Uterus (tissue), 4 donors: ENCODE data around the gene MAPKAPK2. TPM values are rescaled to one million over a fixed set of nuclear protein-coding genes. Genes with fewer than 3 reads are reported as not detected.

Source experiments
- DNase-seq, 2 donors: peaks; one replicate each; pipeline ENCODE4 v3.0.0-alpha.2; 2019 to 2020
- H3K27ac ChIP-seq, 2 donors: fragments of 200-600 bp; sonication (generic); 1 replicate in 1 of 2; 2 replicates in 1 of 2; pipeline ENCODE4 v1.5.1; 2016 to 2018
- H3K27me3 ChIP-seq, 2 donors: fragments of 200-600 bp; sonication (generic); one replicate each; pipeline ENCODE4 v1.5.1; 2018 to 2019; ENCODE audit warnings: control low read depth in 1 of 2
- H3K36me3 ChIP-seq, 2 donors: fragments of 200-600 bp; sonication (generic); one replicate each; pipeline ENCODE4 v1.5.1; 2019; ENCODE audit warnings: control low read depth in 1 of 2
- H3K4me1 ChIP-seq, 2 donors: fragments of 200-600 bp; sonication (generic); one replicate each; pipeline ENCODE4 v1.5.1; 2018 to 2019; ENCODE audit warnings: control low read depth in 1 of 2
- H3K4me3 ChIP-seq, 2 donors: fragments of 200-600 bp; sonication (generic); 1 replicate in 1 of 2; 2 replicates in 1 of 2; pipeline ENCODE4 v1.5.1; 2018 to 2019; ENCODE audit warnings: mild to moderate bottlenecking in 1 of 2
- H3K9me3 ChIP-seq, 2 donors: fragments of 200-600 bp; sonication (generic); one replicate each; pipeline ENCODE4 v1.5.1; 2019; ENCODE audit warnings: control low read depth in 1 of 2
- CTCF ChIP-seq, 4 experiments: fragments of 200-600 bp in 2 of 4; fragments of 450-650 bp in 2 of 4; sonication (generic) in 2 of 4; IDR thresholded peaks; one replicate each; pipeline ENCODE4 v1.5.1; 2016 to 2019; ENCODE audit warnings: antibody characterized with exemption in 4 of 4, mild to moderate bottlenecking in 2 of 4, moderate library complexity in 1 of 4
- POLR2A ChIP-seq, 2 donors: fragments of 450-650 bp; IDR thresholded peaks; one replicate each; pipeline ENCODE4 v1.6.1; 2016; ENCODE audit warnings: antibody characterized with exemption in 2 of 2, mild to moderate bottlenecking in 1 of 2, moderate library complexity in 1 of 2
- intact Hi-C: fragments of 100-400 bp; cut with DNase I; formaldehyde crosslinking; loops from one replicate; pipeline ENCODE4 v1.15.1; 2023; ENCODE audit warnings: low total_unique reads
- total RNA-seq, 4 donors: library from RNA; depleted of rRNA in 3 of 4; stranded (reverse); fragments of >200 nt in 3 of 4; gene quantifications; one replicate each; pipeline versions ENCODE4 v1.1.0 to v1.2.4, GENCODE V29; 2014 to 2023
- donor health status: DM: yes; HTN: yes; CAD: no.

The MAPKAPK2 gene
- total RNA-seq, 4 donors from 2014 or later = 17.1 to 89.2 (median 27.4) TPM

- no peak overlapping the region for H3K27ac ChIP-seq
- H3K4me3 ChIP-seq = no peak overlapping the region
- H3K27me3 ChIP-seq = no peaks in the 10 kb centered on the region
- TF ChIP-seq POLR2A (IDR thresholded peaks at IDR 0.05) (no peak), CTCF (IDR thresholded peaks at IDR 0.05) (no peak)
- no peak for DNase-seq
- H3K4me1 ChIP-seq = no peaks in the 10 kb centered on the region
- H3K36me3 ChIP-seq = no peaks in the 10 kb centered on the region
- no peaks in the 10 kb centered on the region for H3K9me3 ChIP-seq
- intact Hi-C loops = no loop called here
Observed at GRCh38 chr1:206768472-206769303, 84.0 kb downstream of the MAPKAPK2 start.

GRCh38 chr1:206769304-206769731, 84.6 kb downstream of the MAPKAPK2 start:
- no peaks in the 10 kb centered on the region for H3K27me3 ChIP-seq
- no peaks in the 10 kb centered on the region for H3K9me3 ChIP-seq
- TF ChIP-seq CTCF (IDR thresholded peaks at IDR 0.05) (no peak), POLR2A (IDR thresholded peaks at IDR 0.05) (no peak)
- H3K36me3 ChIP-seq = no peaks in the 10 kb centered on the region
- no peak overlapping the region for H3K27ac ChIP-seq
- no peak overlapping the region for H3K4me3 ChIP-seq
- intact Hi-C loops = no loop called here
- DNase-seq = no peak
- no peaks in the 10 kb centered on the region for H3K4me1 ChIP-seq

DNA sequence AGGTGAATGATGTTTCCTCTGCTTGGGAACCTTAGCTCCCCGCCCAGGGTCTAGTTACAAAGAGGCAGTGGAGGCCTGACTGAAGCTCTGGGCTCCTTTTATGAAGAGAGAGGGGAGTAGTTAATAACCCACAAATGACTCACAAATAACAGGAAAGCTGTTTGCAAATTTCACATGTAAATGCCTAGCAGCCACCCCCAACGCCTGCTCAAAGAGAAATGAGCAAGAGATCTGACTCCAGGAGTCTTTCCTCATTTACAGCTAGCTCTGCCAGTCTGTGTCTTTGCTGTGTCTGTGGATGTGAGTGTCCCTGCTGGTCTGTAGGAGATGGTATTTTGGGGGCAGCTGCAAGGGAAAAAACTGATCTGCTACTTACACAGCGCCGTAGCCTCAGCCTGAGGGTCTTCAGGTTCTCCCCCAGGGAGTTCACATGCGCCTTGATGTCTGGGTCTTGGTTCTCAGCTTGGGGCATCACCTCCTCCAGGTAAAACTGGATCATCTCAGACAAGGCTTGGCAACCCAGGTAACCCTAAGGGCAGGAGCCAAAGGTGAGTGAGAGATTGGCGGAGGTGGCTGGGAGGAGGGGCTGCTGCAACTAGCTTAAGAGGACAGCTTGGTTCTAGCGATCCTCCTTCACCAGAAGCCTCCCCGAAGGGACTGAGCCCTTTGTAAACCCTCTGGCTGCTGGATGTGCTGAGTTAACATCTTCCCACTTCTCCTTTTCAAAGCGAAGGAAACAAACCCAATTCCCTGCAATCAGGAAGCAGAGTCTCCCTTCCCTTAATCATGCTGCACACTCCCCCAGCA, 86.0 kb downstream of the MAPKAPK2 start, which contains the start of gene IL19:
IL19 (plus strand) TSS at position 243 of the 807 bp plus-strand sequence. CDS start 65,890 bp downstream, outside the sequence.
- no peaks in the 10 kb centered on the region for H3K9me3 ChIP-seq
- H3K4me1 ChIP-seq = no peaks in the 10 kb centered on the region
- H3K27ac ChIP-seq = no peak within 1 kb of the TSS
- no peak for DNase-seq
- no peak within 1 kb of the TSS for H3K4me3 ChIP-seq
- TF ChIP-seq POLR2A (IDR thresholded peaks at IDR 0.05) (no peak), CTCF (IDR thresholded peaks at IDR 0.05) (no peak)
- H3K27me3 ChIP-seq = no peaks in the 10 kb centered on the region
- intact Hi-C loops = no loop called here
- no peaks in the 10 kb centered on the region for H3K36me3 ChIP-seq

DNA sequence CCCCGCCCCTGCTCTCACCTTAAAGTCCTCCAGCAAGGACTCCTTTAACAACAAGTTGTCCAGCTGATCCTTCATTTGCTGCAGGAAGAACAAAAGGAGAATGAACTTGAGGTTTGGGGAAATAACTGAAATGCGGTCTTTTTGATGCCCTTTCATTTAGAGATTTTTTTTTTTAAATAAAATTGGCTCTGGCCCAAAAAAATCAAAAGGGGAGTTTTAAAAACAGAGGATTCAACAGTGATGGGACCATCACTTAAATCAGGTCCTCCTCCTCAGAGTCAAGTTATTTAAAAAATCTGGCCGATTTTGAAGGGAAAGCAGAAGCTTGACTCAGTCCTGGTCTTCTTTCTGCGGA, 86.6 kb downstream of the MAPKAPK2 start:
- TF ChIP-seq CTCF (IDR thresholded peaks at IDR 0.05) = no peak
- no peak for TF ChIP-seq POLR2A (IDR thresholded peaks at IDR 0.05)
- intact Hi-C loops = no loop called here
- no peak for DNase-seq
- Histone ChIP-seq H3K27me3 (no peaks in the 10 kb centered on the region), H3K4me1 (no peaks in the 10 kb centered on the region), H3K4me3 (no peak overlapping the region), H3K27ac (no peak overlapping the region), H3K9me3 (no peaks in the 10 kb centered on the region), H3K36me3 (no peaks in the 10 kb centered on the region)
